Vagina (tissue), 2 donors: ENCODE measurements around the gene MYL5.

ENCODE experiments used
- POLR2A ChIP-seq, 2 donors: fragments of 450-650 bp; IDR thresholded peaks; one replicate each; pipeline ENCODE4 v1.6.1; 2017; ENCODE audit warnings: antibody characterized with exemption in 2 of 2, mild to moderate bottlenecking in 2 of 2, moderate library complexity in 2 of 2
- POLR2AphosphoS5 ChIP-seq, 2 donors: sonication (generic); formaldehyde crosslinking; IDR thresholded peaks; one replicate each; pipeline ENCODE4 v1.9.0; 2017; ENCODE audit warnings: antibody characterized with exemption in 2 of 2, mild to moderate bottlenecking in 2 of 2, low read depth in 1 of 2; ENCODE audit not compliant: insufficient read depth in 1 of 2
- TF ChIP-seq, protein P1 (sequence below), 3 experiments: fragments of 450-650 bp in 2 of 3; fragments of 200-600 bp in 1 of 3; sonication (generic) in 1 of 3; IDR thresholded peaks; one replicate each; pipeline ENCODE4 v1.5.1; 2017 to 2019; ENCODE audit warnings: antibody characterized with exemption in 3 of 3, mild to moderate bottlenecking in 2 of 3, moderate library complexity in 2 of 3

DNA sequence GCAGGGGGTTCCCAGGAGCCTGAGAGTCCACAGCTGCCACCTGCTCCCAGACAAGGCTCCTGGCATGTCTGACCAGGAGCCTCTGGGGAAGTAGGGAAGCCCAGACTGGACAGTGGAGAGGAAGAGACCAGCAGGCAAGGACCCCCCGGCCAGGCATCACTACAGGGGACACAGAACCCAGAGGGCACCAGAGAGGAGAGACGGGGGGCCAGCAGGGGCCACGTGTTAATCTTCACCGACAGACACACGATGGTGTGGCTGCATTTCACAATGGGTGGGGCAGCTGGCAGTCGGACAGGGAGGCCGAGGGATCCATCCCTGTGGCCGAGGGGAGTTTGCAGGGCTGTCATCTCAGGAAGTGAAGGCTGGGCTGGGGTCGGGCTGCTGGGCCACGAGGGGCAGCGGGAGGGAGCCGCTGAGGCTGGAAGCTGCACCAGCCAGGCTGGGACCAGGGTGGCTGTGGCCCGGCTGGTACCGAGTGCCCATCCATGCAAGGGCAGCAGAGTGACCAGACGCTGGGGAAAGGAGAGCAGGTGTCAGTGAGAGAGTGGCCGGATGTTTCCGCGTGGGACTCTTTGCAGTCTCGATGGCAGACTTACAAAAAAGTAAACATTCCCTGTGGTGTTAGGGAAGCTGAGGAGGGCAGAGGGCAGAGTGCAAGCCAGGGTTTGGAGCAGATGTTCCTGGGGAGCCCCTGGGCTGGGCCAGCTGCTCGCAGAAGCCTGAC, 44.3 kb upstream of the MYL5 start:
- TF ChIP-seq, protein P1, sequence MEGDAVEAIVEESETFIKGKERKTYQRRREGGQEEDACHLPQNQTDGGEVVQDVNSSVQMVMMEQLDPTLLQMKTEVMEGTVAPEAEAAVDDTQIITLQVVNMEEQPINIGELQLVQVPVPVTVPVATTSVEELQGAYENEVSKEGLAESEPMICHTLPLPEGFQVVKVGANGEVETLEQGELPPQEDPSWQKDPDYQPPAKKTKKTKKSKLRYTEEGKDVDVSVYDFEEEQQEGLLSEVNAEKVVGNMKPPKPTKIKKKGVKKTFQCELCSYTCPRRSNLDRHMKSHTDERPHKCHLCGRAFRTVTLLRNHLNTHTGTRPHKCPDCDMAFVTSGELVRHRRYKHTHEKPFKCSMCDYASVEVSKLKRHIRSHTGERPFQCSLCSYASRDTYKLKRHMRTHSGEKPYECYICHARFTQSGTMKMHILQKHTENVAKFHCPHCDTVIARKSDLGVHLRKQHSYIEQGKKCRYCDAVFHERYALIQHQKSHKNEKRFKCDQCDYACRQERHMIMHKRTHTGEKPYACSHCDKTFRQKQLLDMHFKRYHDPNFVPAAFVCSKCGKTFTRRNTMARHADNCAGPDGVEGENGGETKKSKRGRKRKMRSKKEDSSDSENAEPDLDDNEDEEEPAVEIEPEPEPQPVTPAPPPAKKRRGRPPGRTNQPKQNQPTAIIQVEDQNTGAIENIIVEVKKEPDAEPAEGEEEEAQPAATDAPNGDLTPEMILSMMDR (IDR thresholded peaks at IDR 0.05): no peak
- no peak for TF ChIP-seq POLR2A (IDR thresholded peaks at IDR 0.05)
- TF ChIP-seq POLR2AphosphoS5 (IDR thresholded peaks at IDR 0.05; ENCODE audit: insufficient read depth in 1 of 2, low read depth in 1 of 2): no peak
